ENCODE measurements around the gene ZNF81. TPM values are rescaled to one million over a fixed set of nuclear protein-coding genes. Genes with fewer than 3 reads are reported as not detected.
A peak's percentile ranks its signal among the peaks of the same experiment; 100 is the strongest.
"Not testable (repeated sequence)": the region's sequence is repeated elsewhere in the genome, so short reads cannot be mapped to it uniquely, and the experiment has no call there.

The ZNF81 gene
- total and polyA plus RNA-seq, 2 donors (not counting 1 experiment from before 2014, with no cell fraction given): 3.5 to 5.4 TPM

GRCh38 chrX:47798861-47799260 lies 37.8 kb upstream of the ZNF81 start:
- H3K4me1 ChIP-seq (ENCODE audit: control insufficient read depth, extremely low read depth, insufficient read depth, low read length): no peaks in the 10 kb centered on the region
- H3K36me3 ChIP-seq (ENCODE audit: control insufficient read depth, insufficient read depth, low read length): no peaks in the 10 kb centered on the region
- H3K9ac ChIP-seq (ENCODE audit: insufficient read depth, low read length): no peak overlapping the region
- H3K4me2 ChIP-seq (ENCODE audit: extremely low read depth, insufficient read depth, low read length): no peak overlapping the region
- no peak overlapping the region for H3K4me3 ChIP-seq (replicated peaks in 1 of 4; ENCODE audit: control extremely low read depth in 1 of 4, insufficient read depth in 1 of 4, low read depth in 3 of 4, low read length in 4 of 4)
- H3K27ac ChIP-seq (ENCODE audit: insufficient read depth, low read length): no peak overlapping the region
- no peaks in the 10 kb centered on the region for H3K9me3 ChIP-seq (ENCODE audit: control insufficient read depth, insufficient read depth, low read depth, low read length)
- TF ChIP-seq EZH2 (IDR thresholded peaks at IDR 0.05; ENCODE audit: low read length, missing control alignments) (no peak), CTCF (conservative IDR thresholded peaks at IDR 0.05 in 1 of 2, IDR thresholded peaks at IDR 0.05 in 1 of 2; ENCODE audit: low read depth in 1 of 2, low read length in 2 of 2) (no peak)
- no peak for DNase-seq (ENCODE audit: low read depth in 2 of 2)
- no peaks in the 10 kb centered on the region for H3K27me3 ChIP-seq (ENCODE audit: control insufficient read depth, insufficient read depth, low read length)
- no peaks in the 10 kb centered on the region for H3K79me2 ChIP-seq (ENCODE audit: control insufficient read depth, insufficient read depth, low read length)
- no peak overlapping the region for H2AFZ ChIP-seq (ENCODE audit: low read length)
- H4K20me1 ChIP-seq (ENCODE audit: control insufficient read depth, extremely low read depth, insufficient read depth, low read length): no peaks in the 10 kb centered on the region

- TF ChIP-seq CTCF (conservative IDR thresholded peaks at IDR 0.05 in 1 of 2, IDR thresholded peaks at IDR 0.05 in 1 of 2; ENCODE audit: low read depth in 1 of 2, low read length in 2 of 2): no peak
- TF ChIP-seq EZH2 (IDR thresholded peaks at IDR 0.05; ENCODE audit: low read length, missing control alignments): no peak
- H3K27me3 ChIP-seq (ENCODE audit: control insufficient read depth, insufficient read depth, low read length): no peaks in the 10 kb centered on the region
- DNase-seq (ENCODE audit: low read depth in 2 of 2): peak in 1 of 2 donors; percentile 9
- no peaks in the 10 kb centered on the region for H3K4me1 ChIP-seq (ENCODE audit: control insufficient read depth, extremely low read depth, insufficient read depth, low read length)
- no peak overlapping the region for H3K27ac ChIP-seq (ENCODE audit: insufficient read depth, low read length)
- no peaks in the 10 kb centered on the region for H3K9me3 ChIP-seq (ENCODE audit: control insufficient read depth, insufficient read depth, low read depth, low read length)
- H3K79me2 ChIP-seq (ENCODE audit: control insufficient read depth, insufficient read depth, low read length): no peaks in the 10 kb centered on the region
- no peak overlapping the region for H2AFZ ChIP-seq (ENCODE audit: low read length)
- no peak overlapping the region for H3K9ac ChIP-seq (ENCODE audit: insufficient read depth, low read length)
- no peaks in the 10 kb centered on the region for H3K36me3 ChIP-seq (ENCODE audit: control insufficient read depth, insufficient read depth, low read length)
- H4K20me1 ChIP-seq (ENCODE audit: control insufficient read depth, extremely low read depth, insufficient read depth, low read length): no peaks in the 10 kb centered on the region
- no peak overlapping the region for H3K4me3 ChIP-seq (replicated peaks in 1 of 4; ENCODE audit: control extremely low read depth in 1 of 4, insufficient read depth in 1 of 4, low read depth in 3 of 4, low read length in 4 of 4)
- no peak overlapping the region for H3K4me2 ChIP-seq (ENCODE audit: extremely low read depth, insufficient read depth, low read length)
Measured at GRCh38 chrX:47802589-47802988, 34.1 kb upstream of the ZNF81 start.

- H3K9me3 ChIP-seq (ENCODE audit: control insufficient read depth, insufficient read depth, low read depth, low read length); H2AFZ ChIP-seq (ENCODE audit: low read length); H3K79me2 ChIP-seq (ENCODE audit: control insufficient read depth, insufficient read depth, low read length); H4K20me1 ChIP-seq (ENCODE audit: control insufficient read depth, extremely low read depth, insufficient read depth, low read length); DNase-seq (ENCODE audit: low read depth in 2 of 2); H3K9ac ChIP-seq (ENCODE audit: insufficient read depth, low read length); H3K4me2 ChIP-seq (ENCODE audit: extremely low read depth, insufficient read depth, low read length); H3K4me3 ChIP-seq (replicated peaks in 1 of 4; ENCODE audit: control extremely low read depth in 1 of 4, insufficient read depth in 1 of 4, low read depth in 3 of 4, low read length in 4 of 4); H3K27me3 ChIP-seq (ENCODE audit: control insufficient read depth, insufficient read depth, low read length); H3K36me3 ChIP-seq (ENCODE audit: control insufficient read depth, insufficient read depth, low read length); H3K4me1 ChIP-seq (ENCODE audit: control insufficient read depth, extremely low read depth, insufficient read depth, low read length); H3K27ac ChIP-seq (ENCODE audit: insufficient read depth, low read length): not testable (repeated sequence)
Measured at GRCh38 chrX:47803103-47803502, 33.6 kb upstream of the ZNF81 start.

Measured in fibroblast of lung (primary cell).